ENCODE measurements around the gene PCDHGA10.

GRCh38 chr5:141388661-141389060 is 24.1 kb upstream of the PCDHGA10 start:
- no peak for TF ChIP-seq CTCF (conservative IDR thresholded peaks at IDR 0.05; ENCODE audit: low read length)
- TF ChIP-seq EZH2phosphoT487 (IDR thresholded peaks at IDR 0.05; ENCODE audit: borderline replicate concordance): no peak
